MV-4-11 (cell line): Measurements from ENCODE around the gene COL20A1.

Source experiments
- DNase-seq: peaks from one replicate; lab custom pipeline; 2025; lab: John Stamatoyannopoulos, UW

The COL20A1 gene

GRCh38 chr20:63261060-63261794 is 31.8 kb upstream of the COL20A1 start:
- no peak for DNase-seq

GRCh38 chr20:63261795-63262528 is 31.0 kb upstream of the COL20A1 start:
- DNase-seq = no peak

GRCh38 chr20:63262836-63263235 is 30.1 kb upstream of the COL20A1 start:
- DNase-seq = no peak

GRCh38 chr20:63264000-63264399 is 29.0 kb upstream of the COL20A1 start:
- DNase-seq = no peak

GRCh38 chr20:63264519-63264918 is 28.5 kb upstream of the COL20A1 start:
- no peak for DNase-seq

GRCh38 chr20:63265891-63266515 is 27.0 kb upstream of the COL20A1 start:
- DNase-seq = no peak

GRCh38 chr20:63267691-63268090 is 25.3 kb upstream of the COL20A1 start:
- DNase-seq = no peak

- no peak for DNase-seq
Measured at GRCh38 chr20:63268256-63268655, 24.7 kb upstream of the COL20A1 start.

GRCh38 chr20:63268671-63269439 is 24.1 kb upstream of the COL20A1 start:
- no peak for DNase-seq

GRCh38 chr20:63269724-63270123 is 23.3 kb upstream of the COL20A1 start:
- DNase-seq = no peak

GRCh38 chr20:63270606-63271325 is 22.2 kb upstream of the COL20A1 start:
- DNase-seq = peak; percentile 44

- DNase-seq = peak; percentile 66
Measured at GRCh38 chr20:63272105-63273058, 20.6 kb upstream of the COL20A1 start, which contains the start of gene ARFGAP1. Gene ARFGAP1, plus strand, starts transcription at chr20:63272813. Its CDS starts 2,768 bp downstream, at chr20:63275581.

GRCh38 chr20:63273059-63273579 is 19.9 kb upstream of the COL20A1 start:
- no peak for DNase-seq

- DNase-seq = no peak
Measured at GRCh38 chr20:63273635-63274380, 19.2 kb upstream of the COL20A1 start.

GRCh38 chr20:63274381-63275228 is 18.4 kb upstream of the COL20A1 start:
- no peak for DNase-seq

- no peak for DNase-seq
Measured at GRCh38 chr20:63275825-63276224, 17.2 kb upstream of the COL20A1 start.

GRCh38 chr20:63276956-63277355 is 16.0 kb upstream of the COL20A1 start:
- DNase-seq = no peak
